GM12878 (cell line): Measurements from ENCODE around the gene GYG1. TPM values are rescaled to one million over a fixed set of nuclear protein-coding genes. Genes with fewer than 3 reads are reported as not detected.

Experiments used
- CEBPZ ChIP-seq: fragments of 150-350 bp; IDR thresholded peaks from 2 replicates; pipeline ENCODE4 v1.6.1; 2016; ENCODE audit warnings: low read depth, low read length
- E4F1 ChIP-seq: fragments of 450-650 bp; IDR thresholded peaks from 2 replicates; pipeline ENCODE4 v1.6.1; 2018; ENCODE audit warnings: borderline replicate concordance, mild to moderate bottlenecking; ENCODE audit not compliant: partially characterized antibody
- IKZF1 ChIP-seq: fragments of 450-650 bp; conservative IDR thresholded peaks from 2 replicates; pipeline ENCODE4 v1.6.1; 2017; ENCODE audit warnings: antibody characterized with exemption, mild to moderate bottlenecking
- POU2F2 ChIP-seq: IDR thresholded peaks from 3 replicates; pipeline ENCODE4 v1.6.1; 2011; ENCODE audit warnings: low read depth, mild to moderate bottlenecking, low read length, borderline replicate concordance
- ZBTB33 ChIP-seq: fragments of 450-650 bp; IDR thresholded peaks from 2 replicates; pipeline ENCODE4 v1.6.1; 2017; ENCODE audit warnings: mild to moderate bottlenecking
- ZBTB4 ChIP-seq: fragments of 450-650 bp; formaldehyde crosslinking; IDR thresholded peaks from 2 replicates; pipeline ENCODE4 v1.4.0; 2022; ENCODE audit warnings: mild to moderate bottlenecking, moderate library complexity
- polyA plus RNA-seq, 11 experiments: library from polyadenylated mRNA; depleted of rRNA in 4 of 11; unstranded in 6 of 11; stranded (reverse) in 5 of 11; fragments of >200 nt; fragmentation: Nextera tagmentation in 4 of 11; fragmentation: Illumina TruSeq in 1 of 11; extraction: Ambion mirVana in 4 of 11; extraction: Trizol in 1 of 11; gene quantifications; 1 replicate in 1 of 11; 2 replicates in 10 of 11; pipeline versions ENCODE4 v1.2.1 to v1.2.3, GENCODE V29; 2011 to 2016; ENCODE audit warnings: inconsistent platforms in 2 of 11, missing spikeins in 2 of 11, low read depth in 1 of 11
- total RNA-seq, 4 experiments: library from RNA; depleted of rRNA in 3 of 4; stranded (reverse); fragments of >200 nt in 3 of 4; fragmentation: Illumina TruSeq in 1 of 4; extraction: Trizol in 1 of 4; gene quantifications; 2 replicates each; pipeline versions ENCODE4 v1.2.1 to v1.2.3, GENCODE V29; 2013 to 2021

The GYG1 gene
- total and polyA plus RNA-seq, 10 of the 15 experiments (the other 5 are each of a cell fraction or from before 2014, with no cell fraction given): 11.8 to 38.9 (median 22.9) TPM

GRCh38 chr3:149018247-149018646 lies 26.9 kb downstream of the GYG1 start (continued):
- TF ChIP-seq ZBTB4 (no peak), E4F1 (no peak), ZBTB33 (no peak), IKZF1 (no peak), POU2F2 (no peak), CEBPZ (no peak)
